Measurements from ENCODE around the gene CCDC146.

GRCh38 chr7:77182261-77182660, 59.8 kb downstream of the CCDC146 start:
- TF ChIP-seq RAD21 (IDR thresholded peaks at IDR 0.05) (no peak), TAF1 (conservative IDR thresholded peaks at IDR 0.05) (no peak), REST (IDR thresholded peaks at IDR 0.05) (no peak), CTCF (IDR thresholded peaks at IDR 0.05; ENCODE audit: low read depth, low read length, missing input control) (no peak)
